ENCODE measurements around the gene TAB2. TPM values are rescaled to one million over a fixed set of nuclear protein-coding genes. Genes with fewer than 3 reads are reported as not detected.

Gene TAB2
- total RNA-seq, 1 experiment from 2014 or later, result 55.6 TPM

DNA sequence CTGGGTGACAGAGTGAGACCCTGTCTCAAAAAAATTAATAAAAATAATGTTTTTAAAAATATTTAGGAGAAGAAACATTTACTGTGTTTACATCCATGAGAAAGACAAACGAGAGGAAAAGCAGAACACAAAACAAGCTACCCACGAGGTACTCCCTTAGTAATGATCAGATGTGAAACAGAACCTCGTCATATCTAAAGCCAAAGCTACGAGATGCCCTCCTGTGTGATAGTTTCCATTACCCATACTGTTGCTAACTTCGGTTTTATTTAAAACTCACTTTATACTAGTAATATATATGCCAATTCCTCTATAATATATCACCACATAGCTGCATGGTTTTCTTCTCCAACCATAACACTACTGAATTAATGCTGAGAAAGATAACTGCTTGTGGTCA lies 103.6 kb downstream of the TAB2 start (continued):
- TF ChIP-seq, protein P1, sequence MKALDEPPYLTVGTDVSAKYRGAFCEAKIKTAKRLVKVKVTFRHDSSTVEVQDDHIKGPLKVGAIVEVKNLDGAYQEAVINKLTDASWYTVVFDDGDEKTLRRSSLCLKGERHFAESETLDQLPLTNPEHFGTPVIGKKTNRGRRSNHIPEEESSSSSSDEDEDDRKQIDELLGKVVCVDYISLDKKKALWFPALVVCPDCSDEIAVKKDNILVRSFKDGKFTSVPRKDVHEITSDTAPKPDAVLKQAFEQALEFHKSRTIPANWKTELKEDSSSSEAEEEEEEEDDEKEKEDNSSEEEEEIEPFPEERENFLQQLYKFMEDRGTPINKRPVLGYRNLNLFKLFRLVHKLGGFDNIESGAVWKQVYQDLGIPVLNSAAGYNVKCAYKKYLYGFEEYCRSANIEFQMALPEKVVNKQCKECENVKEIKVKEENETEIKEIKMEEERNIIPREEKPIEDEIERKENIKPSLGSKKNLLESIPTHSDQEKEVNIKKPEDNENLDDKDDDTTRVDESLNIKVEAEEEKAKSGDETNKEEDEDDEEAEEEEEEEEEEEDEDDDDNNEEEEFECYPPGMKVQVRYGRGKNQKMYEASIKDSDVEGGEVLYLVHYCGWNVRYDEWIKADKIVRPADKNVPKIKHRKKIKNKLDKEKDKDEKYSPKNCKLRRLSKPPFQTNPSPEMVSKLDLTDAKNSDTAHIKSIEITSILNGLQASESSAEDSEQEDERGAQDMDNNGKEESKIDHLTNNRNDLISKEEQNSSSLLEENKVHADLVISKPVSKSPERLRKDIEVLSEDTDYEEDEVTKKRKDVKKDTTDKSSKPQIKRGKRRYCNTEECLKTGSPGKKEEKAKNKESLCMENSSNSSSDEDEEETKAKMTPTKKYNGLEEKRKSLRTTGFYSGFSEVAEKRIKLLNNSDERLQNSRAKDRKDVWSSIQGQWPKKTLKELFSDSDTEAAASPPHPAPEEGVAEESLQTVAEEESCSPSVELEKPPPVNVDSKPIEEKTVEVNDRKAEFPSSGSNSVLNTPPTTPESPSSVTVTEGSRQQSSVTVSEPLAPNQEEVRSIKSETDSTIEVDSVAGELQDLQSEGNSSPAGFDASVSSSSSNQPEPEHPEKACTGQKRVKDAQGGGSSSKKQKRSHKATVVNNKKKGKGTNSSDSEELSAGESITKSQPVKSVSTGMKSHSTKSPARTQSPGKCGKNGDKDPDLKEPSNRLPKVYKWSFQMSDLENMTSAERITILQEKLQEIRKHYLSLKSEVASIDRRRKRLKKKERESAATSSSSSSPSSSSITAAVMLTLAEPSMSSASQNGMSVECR (CRISPR knock-in tag; IDR thresholded peaks at IDR 0.05; ENCODE audit: borderline replicate concordance), result no peak
- TF ChIP-seq ZNF121 (CRISPR knock-in tag; IDR thresholded peaks at IDR 0.05) (no peak), ATF1 (CRISPR knock-in tag; IDR thresholded peaks at IDR 0.05) (no peak), EMX1 (CRISPR knock-in tag; IDR thresholded peaks at IDR 0.05) (no peak)

DNA sequence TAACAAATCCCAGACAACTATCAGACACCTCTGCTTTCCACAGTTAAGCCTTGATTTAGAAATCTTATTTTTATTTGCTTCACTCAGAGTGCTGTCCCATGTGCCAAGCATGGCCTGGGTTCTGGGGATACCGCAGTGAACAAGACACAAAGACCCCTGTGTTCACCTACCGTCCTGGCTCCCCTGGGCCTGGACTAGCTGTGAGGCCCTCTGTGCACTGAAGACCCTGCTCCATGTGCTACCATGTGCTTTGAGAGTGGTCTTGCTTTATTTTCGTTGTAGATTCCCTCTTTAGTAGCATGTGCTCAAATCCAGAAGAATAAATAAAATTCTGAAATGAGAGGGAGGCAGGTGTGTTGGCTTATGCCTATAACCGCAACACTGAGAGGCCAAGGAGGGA lies 105.1 kb downstream of the TAB2 start:
- Mint-ChIP-seq H3K27ac (no peak overlapping the region), H3K27me3 (ENCODE audit: low read depth) (no peaks in the 10 kb centered on the region), H3K4me1 (peaks cover 13% of the 10 kb centered on the region), H3K36me3 (no peaks in the 10 kb centered on the region), H3K9me3 (no peaks in the 10 kb centered on the region), H3K4me3 (no peak overlapping the region)
- no peak for TF ChIP-seq FOXJ3 (CRISPR knock-in tag; IDR thresholded peaks at IDR 0.05; ENCODE audit: borderline replicate concordance)
- TF ChIP-seq TEAD1 (CRISPR knock-in tag; IDR thresholded peaks at IDR 0.05), result no peak
- TF ChIP-seq, protein P2, sequence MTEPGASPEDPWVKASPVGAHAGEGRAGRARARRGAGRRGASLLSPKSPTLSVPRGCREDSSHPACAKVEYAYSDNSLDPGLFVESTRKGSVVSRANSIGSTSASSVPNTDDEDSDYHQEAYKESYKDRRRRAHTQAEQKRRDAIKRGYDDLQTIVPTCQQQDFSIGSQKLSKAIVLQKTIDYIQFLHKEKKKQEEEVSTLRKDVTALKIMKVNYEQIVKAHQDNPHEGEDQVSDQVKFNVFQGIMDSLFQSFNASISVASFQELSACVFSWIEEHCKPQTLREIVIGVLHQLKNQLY (CRISPR knock-in tag; IDR thresholded peaks at IDR 0.05), result no peak
- DNase-seq (ENCODE audit: low spot score) (no peak), ATAC-seq (no peak)
- ChIA-PET POLR2A (interaction anchor here (0.7 kb wide), 1 partner anchor 732 kb away, joined by 3 read pairs; no protein-coding TSS in a partner anchor), CTCF (interaction anchor here (1.6 kb wide), 1 partner anchor 9 kb away, joined by 9 read pairs; no protein-coding TSS in a partner anchor)

DNA sequence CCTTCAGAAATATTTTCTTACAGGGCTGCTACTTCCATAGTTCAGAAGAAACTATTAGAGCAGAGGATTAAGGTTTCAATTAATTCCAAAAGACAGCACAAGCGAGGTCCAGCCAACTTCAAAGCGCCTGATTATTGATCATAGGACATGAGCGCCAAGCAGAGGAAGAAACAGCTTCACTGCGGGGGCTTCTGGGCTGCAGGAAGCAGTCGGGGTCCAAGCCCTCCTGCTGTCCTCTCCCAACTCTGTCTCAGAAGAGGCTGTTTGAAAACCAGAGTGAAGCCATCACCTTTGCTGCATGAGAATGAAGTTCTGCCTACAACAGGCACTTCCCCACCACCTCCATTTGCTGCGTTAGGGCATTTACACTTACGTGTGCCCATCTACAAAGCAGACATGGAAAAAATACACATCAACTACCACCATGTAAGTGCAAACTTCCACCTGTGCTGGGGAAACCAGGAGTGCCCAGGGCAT lies 106.5 kb downstream of the TAB2 start:
- no peak for DNase-seq (ENCODE audit: low spot score)
- H3K4me1 Mint-ChIP-seq, result peaks cover 13% of the 10 kb centered on the region
- ATAC-seq, result no peak
- no peaks in the 10 kb centered on the region for H3K9me3 Mint-ChIP-seq
- CTCF ChIA-PET, result interaction anchor here (1.6 kb wide), 1 partner anchor 8 kb away, joined by 9 read pairs; no protein-coding TSS in a partner anchor
- H3K27me3 Mint-ChIP-seq (ENCODE audit: low read depth), result no peaks in the 10 kb centered on the region
- no peak overlapping the region for H3K27ac Mint-ChIP-seq
- H3K36me3 Mint-ChIP-seq, result no peaks in the 10 kb centered on the region
- H3K4me3 Mint-ChIP-seq, result no peak overlapping the region
- POLR2A ChIA-PET, result interaction anchor here (0.6 kb wide), 1 partner anchor 944 kb away, joined by 6 read pairs; no protein-coding TSS in a partner anchor
- TF ChIP-seq, protein P3, sequence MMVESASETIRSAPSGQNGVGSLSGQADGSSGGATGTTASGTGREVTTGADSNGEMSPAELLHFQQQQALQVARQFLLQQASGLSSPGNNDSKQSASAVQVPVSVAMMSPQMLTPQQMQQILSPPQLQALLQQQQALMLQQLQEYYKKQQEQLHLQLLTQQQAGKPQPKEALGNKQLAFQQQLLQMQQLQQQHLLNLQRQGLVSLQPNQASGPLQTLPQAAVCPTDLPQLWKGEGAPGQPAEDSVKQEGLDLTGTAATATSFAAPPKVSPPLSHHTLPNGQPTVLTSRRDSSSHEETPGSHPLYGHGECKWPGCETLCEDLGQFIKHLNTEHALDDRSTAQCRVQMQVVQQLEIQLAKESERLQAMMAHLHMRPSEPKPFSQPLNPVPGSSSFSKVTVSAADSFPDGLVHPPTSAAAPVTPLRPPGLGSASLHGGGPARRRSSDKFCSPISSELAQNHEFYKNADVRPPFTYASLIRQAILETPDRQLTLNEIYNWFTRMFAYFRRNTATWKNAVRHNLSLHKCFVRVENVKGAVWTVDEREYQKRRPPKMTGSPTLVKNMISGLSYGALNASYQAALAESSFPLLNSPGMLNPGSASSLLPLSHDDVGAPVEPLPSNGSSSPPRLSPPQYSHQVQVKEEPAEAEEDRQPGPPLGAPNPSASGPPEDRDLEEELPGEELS (CRISPR knock-in tag; IDR thresholded peaks at IDR 0.05), result no peak
- TF ChIP-seq ZNF423 (CRISPR knock-in tag; IDR thresholded peaks at IDR 0.05), result peak; percentile 77

DNA sequence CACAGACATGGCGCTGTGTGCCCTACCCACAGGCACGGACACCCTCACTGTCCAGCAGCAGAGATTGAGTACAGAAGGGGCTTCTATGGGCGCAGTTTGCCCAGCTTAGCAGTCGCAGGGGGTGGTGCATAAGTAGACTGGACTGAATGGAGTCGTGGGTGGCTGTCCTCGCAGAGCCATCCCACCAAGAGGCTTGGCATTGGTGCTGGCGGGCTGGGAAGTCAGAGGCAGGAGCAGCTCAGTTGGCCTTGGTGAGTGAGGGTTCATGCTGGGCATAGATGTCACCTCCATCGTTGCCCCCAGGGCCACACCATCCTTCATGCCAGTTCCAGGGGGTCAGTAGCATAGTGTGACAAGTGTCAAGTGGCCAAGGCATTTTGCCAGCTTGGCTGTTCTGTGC lies 107.7 kb downstream of the TAB2 start:
- Mint-ChIP-seq H3K27ac (no peak overlapping the region), H3K4me1 (peaks cover 13% of the 10 kb centered on the region), H3K4me3 (no peak overlapping the region), H3K27me3 (ENCODE audit: low read depth) (no peaks in the 10 kb centered on the region), H3K9me3 (no peaks in the 10 kb centered on the region), H3K36me3 (no peaks in the 10 kb centered on the region)
- ChIA-PET POLR2A (no interaction called here), CTCF (no interaction called here)
- TF ChIP-seq HMGA2 (CRISPR knock-in tag; IDR thresholded peaks at IDR 0.05) (no peak), GTF2I (CRISPR knock-in tag; conservative IDR thresholded peaks at IDR 0.05) (no peak)
- TF ChIP-seq, protein P4, sequence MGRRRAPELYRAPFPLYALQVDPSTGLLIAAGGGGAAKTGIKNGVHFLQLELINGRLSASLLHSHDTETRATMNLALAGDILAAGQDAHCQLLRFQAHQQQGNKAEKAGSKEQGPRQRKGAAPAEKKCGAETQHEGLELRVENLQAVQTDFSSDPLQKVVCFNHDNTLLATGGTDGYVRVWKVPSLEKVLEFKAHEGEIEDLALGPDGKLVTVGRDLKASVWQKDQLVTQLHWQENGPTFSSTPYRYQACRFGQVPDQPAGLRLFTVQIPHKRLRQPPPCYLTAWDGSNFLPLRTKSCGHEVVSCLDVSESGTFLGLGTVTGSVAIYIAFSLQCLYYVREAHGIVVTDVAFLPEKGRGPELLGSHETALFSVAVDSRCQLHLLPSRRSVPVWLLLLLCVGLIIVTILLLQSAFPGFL (CRISPR knock-in tag; IDR thresholded peaks at IDR 0.05; ENCODE audit: borderline replicate concordance), result no peak
- TF ChIP-seq, protein P5, sequence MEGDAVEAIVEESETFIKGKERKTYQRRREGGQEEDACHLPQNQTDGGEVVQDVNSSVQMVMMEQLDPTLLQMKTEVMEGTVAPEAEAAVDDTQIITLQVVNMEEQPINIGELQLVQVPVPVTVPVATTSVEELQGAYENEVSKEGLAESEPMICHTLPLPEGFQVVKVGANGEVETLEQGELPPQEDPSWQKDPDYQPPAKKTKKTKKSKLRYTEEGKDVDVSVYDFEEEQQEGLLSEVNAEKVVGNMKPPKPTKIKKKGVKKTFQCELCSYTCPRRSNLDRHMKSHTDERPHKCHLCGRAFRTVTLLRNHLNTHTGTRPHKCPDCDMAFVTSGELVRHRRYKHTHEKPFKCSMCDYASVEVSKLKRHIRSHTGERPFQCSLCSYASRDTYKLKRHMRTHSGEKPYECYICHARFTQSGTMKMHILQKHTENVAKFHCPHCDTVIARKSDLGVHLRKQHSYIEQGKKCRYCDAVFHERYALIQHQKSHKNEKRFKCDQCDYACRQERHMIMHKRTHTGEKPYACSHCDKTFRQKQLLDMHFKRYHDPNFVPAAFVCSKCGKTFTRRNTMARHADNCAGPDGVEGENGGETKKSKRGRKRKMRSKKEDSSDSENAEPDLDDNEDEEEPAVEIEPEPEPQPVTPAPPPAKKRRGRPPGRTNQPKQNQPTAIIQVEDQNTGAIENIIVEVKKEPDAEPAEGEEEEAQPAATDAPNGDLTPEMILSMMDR (IDR thresholded peaks at IDR 0.05), result no peak
- TF ChIP-seq, protein P6, sequence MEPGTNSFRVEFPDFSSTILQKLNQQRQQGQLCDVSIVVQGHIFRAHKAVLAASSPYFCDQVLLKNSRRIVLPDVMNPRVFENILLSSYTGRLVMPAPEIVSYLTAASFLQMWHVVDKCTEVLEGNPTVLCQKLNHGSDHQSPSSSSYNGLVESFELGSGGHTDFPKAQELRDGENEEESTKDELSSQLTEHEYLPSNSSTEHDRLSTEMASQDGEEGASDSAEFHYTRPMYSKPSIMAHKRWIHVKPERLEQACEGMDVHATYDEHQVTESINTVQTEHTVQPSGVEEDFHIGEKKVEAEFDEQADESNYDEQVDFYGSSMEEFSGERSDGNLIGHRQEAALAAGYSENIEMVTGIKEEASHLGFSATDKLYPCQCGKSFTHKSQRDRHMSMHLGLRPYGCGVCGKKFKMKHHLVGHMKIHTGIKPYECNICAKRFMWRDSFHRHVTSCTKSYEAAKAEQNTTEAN (CRISPR knock-in tag; IDR thresholded peaks at IDR 0.05), result no peak
- TF ChIP-seq, protein P7, sequence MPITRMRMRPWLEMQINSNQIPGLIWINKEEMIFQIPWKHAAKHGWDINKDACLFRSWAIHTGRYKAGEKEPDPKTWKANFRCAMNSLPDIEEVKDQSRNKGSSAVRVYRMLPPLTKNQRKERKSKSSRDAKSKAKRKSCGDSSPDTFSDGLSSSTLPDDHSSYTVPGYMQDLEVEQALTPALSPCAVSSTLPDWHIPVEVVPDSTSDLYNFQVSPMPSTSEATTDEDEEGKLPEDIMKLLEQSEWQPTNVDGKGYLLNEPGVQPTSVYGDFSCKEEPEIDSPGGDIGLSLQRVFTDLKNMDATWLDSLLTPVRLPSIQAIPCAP (CRISPR knock-in tag; IDR thresholded peaks at IDR 0.05), result no peak
- DNase-seq (ENCODE audit: low spot score) (no peak), ATAC-seq (no peak)

Measured in WTC11 (cell line).